ENCODE results near the gene ANKRD16. TPM values are rescaled to one million over a fixed set of nuclear protein-coding genes. Genes with fewer than 3 reads are reported as not detected.

Gene ANKRD16
- total RNA-seq, 1 experiment from 2014 or later = 6.9 TPM

- CTCF ChIA-PET = no interaction called here
- POLR2A ChIA-PET = interaction anchor here (0.5 kb wide), 1 partner anchor 18 kb away, joined by 5 read pairs; no protein-coding TSS in a partner anchor
- no peaks in the 10 kb centered on the region; the same call in 1 of the 2 replicates for H3K36me3 ChIP-seq (ENCODE audit: control insufficient read depth, insufficient read depth, low read length)
- H3K4me1 ChIP-seq (ENCODE audit: control insufficient read depth, insufficient read depth, low read length) = no peaks in the 10 kb centered on the region
- TSS peak; percentile 62 for BruUV-seq (replicated peaks)
- ATAC-seq = no peak
- H3K27ac ChIP-seq (ENCODE audit: low read length) = no peak overlapping the region
- no peak for DNase-seq (ENCODE audit: low read depth, low spot score)
- in situ Hi-C loops (cut with HindIII; ENCODE audit: low pct_unique_long_range_greater_than_20kb, low sequenced_read_pairs) (no loop called here), intact Hi-C loops (cut with micrococcal nuclease; ENCODE audit: unreplicated experiment) (no loop called here)
- H3K27me3 ChIP-seq (ENCODE audit: control insufficient read depth, insufficient read depth, low read length) = no peaks in the 10 kb centered on the region
- H3K4me3 ChIP-seq (ENCODE audit: low read depth in 2 of 2, low read length in 2 of 2) = no peak overlapping the region
- TF ChIP-seq REST (IDR thresholded peaks at IDR 0.05; ENCODE audit: insufficient read depth in 1 of 2, low read depth in 2 of 2, low read length in 1 of 2) = no peak
- no peak for TF ChIP-seq SIN3A (IDR thresholded peaks at IDR 0.05; ENCODE audit: borderline replicate concordance, insufficient read depth, low read depth, low read length)
- no peak for TF ChIP-seq POLR2AphosphoS5 (IDR thresholded peaks at IDR 0.05; ENCODE audit: low read depth, low read length)
- TF ChIP-seq CTCF (IDR thresholded peaks at IDR 0.05) = no peak
- no peak for TF ChIP-seq TCF7L2 (IDR thresholded peaks at IDR 0.05; ENCODE audit: low read depth, low read length)
- H3K9me3 ChIP-seq (ENCODE audit: control insufficient read depth, insufficient read depth, low read depth, low read length) = no peaks in the 10 kb centered on the region
Measured at GRCh38 chr10:5937016-5937415, 47.3 kb upstream of the ANKRD16 start.

GRCh38 chr10:5935628-5936027, 45.9 kb upstream of the ANKRD16 start:
- no TSS peak for BruUV-seq (replicated peaks)
- Histone ChIP-seq H3K4me3 (ENCODE audit: low read depth in 2 of 2, low read length in 2 of 2) (no peak overlapping the region), H3K27me3 (ENCODE audit: control insufficient read depth, insufficient read depth, low read length) (no peaks in the 10 kb centered on the region), H3K4me1 (ENCODE audit: control insufficient read depth, insufficient read depth, low read length) (no peaks in the 10 kb centered on the region), H3K9me3 (ENCODE audit: control insufficient read depth, insufficient read depth, low read depth, low read length) (no peaks in the 10 kb centered on the region), H3K27ac (ENCODE audit: low read length) (no peak overlapping the region), H3K36me3 (ENCODE audit: control insufficient read depth, insufficient read depth, low read length) (no peaks in the 10 kb centered on the region; the same call in 1 of the 2 replicates)
- ChIA-PET POLR2A (no interaction called here), CTCF (no interaction called here)
- DNase-seq (ENCODE audit: low read depth, low spot score) (no peak), ATAC-seq (no peak)
- intact Hi-C loops (cut with micrococcal nuclease; ENCODE audit: unreplicated experiment) (no loop called here), in situ Hi-C loops (cut with HindIII; ENCODE audit: low pct_unique_long_range_greater_than_20kb, low sequenced_read_pairs) (no loop called here)
- TF ChIP-seq POLR2AphosphoS5 (IDR thresholded peaks at IDR 0.05; ENCODE audit: low read depth, low read length) (no peak), REST (IDR thresholded peaks at IDR 0.05; ENCODE audit: insufficient read depth in 1 of 2, low read depth in 2 of 2, low read length in 1 of 2) (no peak), TCF7L2 (IDR thresholded peaks at IDR 0.05; ENCODE audit: low read depth, low read length) (no peak), CTCF (IDR thresholded peaks at IDR 0.05) (no peak), SIN3A (IDR thresholded peaks at IDR 0.05; ENCODE audit: borderline replicate concordance, insufficient read depth, low read depth, low read length) (no peak)

Data from Panc1 (cell line).